NT2/D1 (cell line): ENCODE measurements around the gene RFT1.

ENCODE experiments used
- SUZ12 ChIP-seq: IDR thresholded peaks from 2 replicates; pipeline ENCODE4 v1.6.1; 2011; ENCODE audit not compliant: insufficient read length, insufficient read depth; ENCODE audit errors: extremely low read depth
- YY1 ChIP-seq: IDR thresholded peaks from 2 replicates; pipeline ENCODE4 v1.6.1; 2011; ENCODE audit not compliant: insufficient read length, insufficient read depth

DNA sequence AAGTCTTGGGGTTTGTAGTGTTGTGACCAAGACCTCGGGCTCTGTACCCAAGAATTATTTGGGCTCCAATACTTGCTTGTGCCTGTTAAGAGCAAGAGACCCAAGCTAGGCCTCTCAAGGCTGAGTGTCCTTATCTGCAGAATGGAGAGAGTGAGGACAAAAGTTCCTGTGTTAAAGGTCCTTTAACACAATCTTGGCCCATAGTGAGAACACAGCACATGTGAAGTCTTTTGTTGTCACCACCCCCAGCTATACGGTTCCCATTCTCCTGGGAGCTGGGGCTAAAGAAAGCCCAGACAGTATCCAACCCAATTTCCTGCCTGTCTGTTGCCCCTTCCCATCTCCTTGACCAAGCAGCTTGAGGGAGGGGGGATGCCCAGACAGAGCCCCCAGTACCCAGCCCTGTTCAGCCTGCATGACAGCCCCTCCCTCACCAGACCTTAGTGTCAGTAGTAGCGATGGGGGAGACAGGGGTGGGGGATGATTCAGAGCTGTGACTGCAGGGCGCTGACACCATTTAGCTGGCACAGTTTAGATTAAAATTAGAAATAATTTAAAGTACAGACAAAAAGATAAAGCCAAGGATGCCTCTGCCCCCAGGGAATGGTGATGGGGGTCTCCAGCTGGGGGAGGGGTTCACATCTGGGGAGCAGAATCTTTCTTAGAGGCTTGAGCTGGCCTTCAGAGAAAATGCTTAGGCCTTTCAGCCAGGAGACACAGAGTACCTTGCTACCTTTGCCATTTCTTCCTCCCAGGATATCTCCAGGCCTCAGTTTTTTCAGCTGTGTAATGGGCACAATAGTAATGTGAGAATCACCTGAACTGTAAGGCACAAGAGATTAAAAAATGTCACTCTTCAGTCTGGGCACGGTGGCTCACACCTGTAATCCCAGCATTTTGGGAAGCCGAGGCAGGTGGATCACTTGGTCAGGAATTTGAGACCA lies 33.5 kb upstream of the RFT1 start:
- no peak for TF ChIP-seq SUZ12
- no peak for TF ChIP-seq YY1
